Measurements from ENCODE around the gene ERV3-1. TPM values are rescaled to one million over a fixed set of nuclear protein-coding genes. Genes with fewer than 3 reads are reported as not detected.
A peak's percentile ranks its signal among the peaks of the same experiment; 100 is the strongest.
"Not testable (repeated sequence)": the region's sequence is repeated elsewhere in the genome, so short reads cannot be mapped to it uniquely, and the experiment has no call there.

ERV3-1 gene
- total RNA-seq (2022) (7.6 and 11.2 TPM in 2 replicates), Bru-seq, nascent RNA (percentile 84 among the genes with signal in this experiment), BruChase-seq, experiment 1, labeled RNA remaining after a 6-hour chase (percentile 92 among the genes with signal in this experiment), BruChase-seq, experiment 2, labeled RNA remaining after a 2-hour chase (percentile 88 among the genes with signal in this experiment)
- long read RNA-seq, partial matches to known transcripts = 0 of 12 reads
- long read RNA-seq, other reads (novel, unspliced or antisense) = 7 of 12 reads

- ChIA-PET POLR2A (interaction anchor here (0.6 to 3.2 kb wide), 17 partner anchors 8 to 1935 kb away, joined by 3 to 53 read pairs (median 3); partner anchors contain the start of gene ZNF273), CTCF (interaction anchor here (0.7 to 1.7 kb wide), 2 partner anchors 36 to 55 kb away, joined by 4 to 5 read pairs; no protein-coding TSS in a partner anchor)
- Mint-ChIP-seq H3K4me3 (ENCODE audit: unreplicated experiment) (peak within 1 kb of the TSS; percentile 93), H3K27ac (ENCODE audit: low read depth, unreplicated experiment) (peak within 1 kb of the TSS; percentile 97), H3K27me3 (ENCODE audit: insufficient read depth, unreplicated experiment) (no peaks in the 10 kb centered on the region), H3K36me3 (ENCODE audit: insufficient read depth, unreplicated experiment) (peaks cover 20% of the 10 kb centered on the region), H3K4me1 (ENCODE audit: insufficient read depth, unreplicated experiment) (peaks cover 22% of the 10 kb centered on the region), H3K9me3 (ENCODE audit: unreplicated experiment) (peaks cover 10% of the 10 kb centered on the region)
- no peak for TF ChIP-seq CTCF (IDR thresholded peaks at IDR 0.05; ENCODE audit: unreplicated experiment)
- intact Hi-C loops (cut with micrococcal nuclease) = no loop called here
- peak; percentile 95 for DNase-seq (ENCODE audit: unreplicated experiment)
- TSS peak; percentile 55 for BruUV-seq (replicated peaks)
These were observed at the start of gene ERV3-1 for GRCh38 chr7:65006094-65006992. TSS of gene ERV3-1 (minus strand) at chr7:65006687. CDS start at chr7:64993026, 13,661 bp downstream.

GRCh38 chr7:65055786-65056185, 49.3 kb upstream of the ERV3-1 start:
- H3K36me3 Mint-ChIP-seq (ENCODE audit: insufficient read depth, unreplicated experiment) = peaks cover 13% of the 10 kb centered on the region

GRCh38 chr7:65054466-65054994, 48.0 kb upstream of the ERV3-1 start:
- BruUV-seq (replicated peaks); CTCF ChIA-PET: not testable (repeated sequence)

More at GRCh38 chr7:65055786-65056185, 49.3 kb upstream of the ERV3-1 start:
- H3K4me1 Mint-ChIP-seq (ENCODE audit: insufficient read depth, unreplicated experiment); H3K27ac Mint-ChIP-seq (ENCODE audit: low read depth, unreplicated experiment); H3K4me3 Mint-ChIP-seq (ENCODE audit: unreplicated experiment); intact Hi-C loops (cut with micrococcal nuclease); CTCF ChIA-PET; DNase-seq (ENCODE audit: unreplicated experiment); BruUV-seq (replicated peaks); H3K9me3 Mint-ChIP-seq (ENCODE audit: unreplicated experiment); H3K27me3 Mint-ChIP-seq (ENCODE audit: insufficient read depth, unreplicated experiment); POLR2A ChIA-PET: not testable (repeated sequence)

GRCh38 chr7:65051654-65052053, 45.2 kb upstream of the ERV3-1 start:
- H3K36me3 Mint-ChIP-seq (ENCODE audit: insufficient read depth, unreplicated experiment); H3K27ac Mint-ChIP-seq (ENCODE audit: low read depth, unreplicated experiment); BruUV-seq (replicated peaks); H3K4me1 Mint-ChIP-seq (ENCODE audit: insufficient read depth, unreplicated experiment); H3K4me3 Mint-ChIP-seq (ENCODE audit: unreplicated experiment); DNase-seq (ENCODE audit: unreplicated experiment); intact Hi-C loops (cut with micrococcal nuclease); H3K27me3 Mint-ChIP-seq (ENCODE audit: insufficient read depth, unreplicated experiment); POLR2A ChIA-PET; CTCF ChIA-PET; H3K9me3 Mint-ChIP-seq (ENCODE audit: unreplicated experiment): not testable (repeated sequence)

More at GRCh38 chr7:65054466-65054994, 48.0 kb upstream of the ERV3-1 start:
- H3K27ac Mint-ChIP-seq (ENCODE audit: low read depth, unreplicated experiment); H3K27me3 Mint-ChIP-seq (ENCODE audit: insufficient read depth, unreplicated experiment); DNase-seq (ENCODE audit: unreplicated experiment); POLR2A ChIA-PET; H3K4me1 Mint-ChIP-seq (ENCODE audit: insufficient read depth, unreplicated experiment); H3K4me3 Mint-ChIP-seq (ENCODE audit: unreplicated experiment); H3K9me3 Mint-ChIP-seq (ENCODE audit: unreplicated experiment); intact Hi-C loops (cut with micrococcal nuclease): not testable (repeated sequence)
- H3K36me3 Mint-ChIP-seq (ENCODE audit: insufficient read depth, unreplicated experiment) = peaks cover 13% of the 10 kb centered on the region

GRCh38 chr7:65051139-65051538, 44.7 kb upstream of the ERV3-1 start:
- BruUV-seq (replicated peaks); DNase-seq (ENCODE audit: unreplicated experiment); intact Hi-C loops (cut with micrococcal nuclease); POLR2A ChIA-PET; H3K36me3 Mint-ChIP-seq (ENCODE audit: insufficient read depth, unreplicated experiment); H3K4me3 Mint-ChIP-seq (ENCODE audit: unreplicated experiment); H3K4me1 Mint-ChIP-seq (ENCODE audit: insufficient read depth, unreplicated experiment); H3K27ac Mint-ChIP-seq (ENCODE audit: low read depth, unreplicated experiment); H3K9me3 Mint-ChIP-seq (ENCODE audit: unreplicated experiment); H3K27me3 Mint-ChIP-seq (ENCODE audit: insufficient read depth, unreplicated experiment); CTCF ChIA-PET: not testable (repeated sequence)

- H3K9me3 Mint-ChIP-seq (ENCODE audit: unreplicated experiment); POLR2A ChIA-PET; H3K27me3 Mint-ChIP-seq (ENCODE audit: insufficient read depth, unreplicated experiment); BruUV-seq (replicated peaks); H3K4me3 Mint-ChIP-seq (ENCODE audit: unreplicated experiment); DNase-seq (ENCODE audit: unreplicated experiment); H3K36me3 Mint-ChIP-seq (ENCODE audit: insufficient read depth, unreplicated experiment); H3K27ac Mint-ChIP-seq (ENCODE audit: low read depth, unreplicated experiment); intact Hi-C loops (cut with micrococcal nuclease); H3K4me1 Mint-ChIP-seq (ENCODE audit: insufficient read depth, unreplicated experiment): not testable (repeated sequence)
- CTCF ChIA-PET = interaction anchor here (0.8 kb wide), 1 partner anchor 96 kb away, joined by 3 read pairs; no protein-coding TSS in a partner anchor
These were observed 39.8 kb upstream of the ERV3-1 start for GRCh38 chr7:65046329-65046728.

GRCh38 chr7:65045589-65045988, 39.1 kb upstream of the ERV3-1 start:
- H3K27ac Mint-ChIP-seq (ENCODE audit: low read depth, unreplicated experiment); H3K4me1 Mint-ChIP-seq (ENCODE audit: insufficient read depth, unreplicated experiment); BruUV-seq (replicated peaks); H3K9me3 Mint-ChIP-seq (ENCODE audit: unreplicated experiment); H3K4me3 Mint-ChIP-seq (ENCODE audit: unreplicated experiment); DNase-seq (ENCODE audit: unreplicated experiment); POLR2A ChIA-PET; H3K36me3 Mint-ChIP-seq (ENCODE audit: insufficient read depth, unreplicated experiment); intact Hi-C loops (cut with micrococcal nuclease); H3K27me3 Mint-ChIP-seq (ENCODE audit: insufficient read depth, unreplicated experiment): not testable (repeated sequence)
- CTCF ChIA-PET = interaction anchor here (0.8 kb wide), 1 partner anchor 95 kb away, joined by 3 read pairs; no protein-coding TSS in a partner anchor

GRCh38 chr7:65038767-65039166, 32.3 kb upstream of the ERV3-1 start:
- CTCF ChIA-PET = interaction anchor here (1.7 kb wide), 1 partner anchor 11 kb away, joined by 3 read pairs; no protein-coding TSS in a partner anchor
- intact Hi-C loops (cut with micrococcal nuclease) = loop anchor here (5.0 kb wide), 1 partner anchor 86 kb away; no protein-coding TSS in a partner anchor

More at GRCh38 chr7:65038767-65039166, 32.3 kb upstream of the ERV3-1 start:
- Mint-ChIP-seq H3K27ac (ENCODE audit: low read depth, unreplicated experiment) (peak overlapping the region; percentile 61), H3K4me3 (ENCODE audit: unreplicated experiment) (peak overlapping the region; percentile 80)
- POLR2A ChIA-PET = interaction anchor here (0.6 to 6.4 kb wide), 5 partner anchors 11 to 1125 kb away, joined by 3 to 53 read pairs (median 4); partner anchors contain the start of gene ERV3-1
- not testable (repeated sequence) for H3K27me3 Mint-ChIP-seq (ENCODE audit: insufficient read depth, unreplicated experiment); BruUV-seq (replicated peaks); H3K4me1 Mint-ChIP-seq (ENCODE audit: insufficient read depth, unreplicated experiment); H3K9me3 Mint-ChIP-seq (ENCODE audit: unreplicated experiment); H3K36me3 Mint-ChIP-seq (ENCODE audit: insufficient read depth, unreplicated experiment)
- DNase-seq (ENCODE audit: unreplicated experiment) = peak; percentile 32
